DMS153 treated with DMSO at 0.1 percent for 48 hours (cell line): ENCODE measurements around the gene AMTN.
"Not testable (repeated sequence)": the region's sequence is repeated elsewhere in the genome, so short reads cannot be mapped to it uniquely, and the experiment has no call there.

Source experiments
- DNase-seq: peaks from one replicate; lab custom pipeline; 2025; ENCODE audit not compliant: unreplicated experiment; lab: John Stamatoyannopoulos, UW

AMTN gene, protein sequence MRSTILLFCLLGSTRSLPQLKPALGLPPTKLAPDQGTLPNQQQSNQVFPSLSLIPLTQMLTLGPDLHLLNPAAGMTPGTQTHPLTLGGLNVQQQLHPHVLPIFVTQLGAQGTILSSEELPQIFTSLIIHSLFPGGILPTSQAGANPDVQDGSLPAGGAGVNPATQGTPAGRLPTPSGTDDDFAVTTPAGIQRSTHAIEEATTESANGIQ

DNA sequence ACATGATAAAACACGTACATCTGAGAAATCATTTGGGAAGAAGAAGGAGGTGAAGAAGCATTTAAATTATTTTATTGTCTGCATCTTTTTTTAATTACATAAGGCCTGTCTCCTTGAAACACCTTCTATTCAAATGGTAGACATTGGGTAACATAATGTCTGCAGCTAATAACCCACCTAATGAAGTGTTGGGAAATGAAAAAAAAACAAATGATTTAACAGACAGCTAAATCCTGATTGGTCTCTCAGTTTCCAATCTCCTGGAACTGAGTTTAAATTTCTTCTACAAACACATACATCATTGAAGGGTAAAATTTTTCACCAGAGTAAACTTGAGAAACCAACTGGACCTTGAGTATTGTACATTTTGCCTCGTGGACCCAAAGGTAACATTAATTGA, at the start of gene AMTN:
AMTN (plus strand) TSS at position 301 of the 400 bp plus-strand sequence. CDS start 209 bp downstream, outside the sequence.
- DNase-seq = no peak

DNA sequence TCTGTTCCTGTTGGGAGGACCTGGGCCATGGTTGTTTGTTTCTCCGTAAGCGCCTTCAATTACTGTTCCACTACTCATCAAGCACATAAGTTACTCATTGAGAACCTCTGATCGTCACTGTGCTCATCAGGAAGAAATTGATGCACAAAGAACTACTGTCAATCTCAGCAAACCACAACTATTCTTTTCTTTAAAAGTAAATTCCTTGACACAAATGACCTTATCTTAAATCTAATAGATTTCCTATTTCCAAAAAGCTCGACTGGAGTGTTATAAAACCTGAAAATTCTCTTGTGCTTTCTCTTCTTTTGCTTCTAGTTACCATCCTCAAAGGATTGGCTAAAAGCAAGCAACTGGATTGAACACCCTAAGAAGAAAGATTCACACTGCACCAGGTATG, 46.5 kb upstream of the AMTN start, which contains the start of gene MUC7:
MUC7 (plus strand) TSS at position 301 of the 400 bp plus-strand sequence. CDS start 1,825 bp downstream, outside the sequence.
- DNase-seq = no peak

DNA sequence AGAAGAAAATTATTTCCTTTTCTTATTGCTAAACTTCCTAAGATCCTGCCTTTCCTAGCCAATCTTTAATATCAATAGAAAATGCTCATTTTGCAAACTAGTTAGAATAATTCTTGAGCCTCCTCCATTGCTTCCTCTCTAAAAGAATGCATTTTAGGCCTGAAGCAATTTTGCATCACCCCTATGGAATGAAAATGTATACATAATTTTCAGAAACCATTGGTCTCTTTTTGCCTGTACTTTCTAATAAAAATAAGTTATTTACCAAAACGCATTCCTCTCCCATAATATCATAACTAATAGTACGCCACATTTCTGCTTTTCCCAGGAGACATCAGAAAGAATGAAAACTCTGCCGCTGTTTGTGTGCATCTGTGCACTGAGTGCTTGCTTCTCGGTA, 44.7 kb upstream of the AMTN start:
- no peak for DNase-seq

DNA sequence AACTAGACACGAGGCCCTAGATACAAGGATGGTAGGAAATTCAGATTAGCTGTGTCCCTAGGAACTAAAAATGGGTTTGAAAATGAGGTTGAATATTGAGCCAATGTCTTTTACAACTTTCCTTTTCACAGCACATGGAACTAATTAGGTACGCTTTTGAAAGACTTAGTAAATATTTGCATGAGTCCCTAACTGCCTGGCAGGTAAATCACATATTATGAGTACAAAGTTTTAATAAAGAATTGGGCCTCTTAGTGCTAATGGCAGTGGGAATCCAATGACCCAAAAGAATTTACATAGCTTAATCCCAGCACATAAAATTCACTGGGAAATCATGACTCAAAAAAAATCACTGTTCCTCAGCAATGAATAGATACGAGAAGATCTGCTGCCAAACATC, 29.6 kb upstream of the AMTN start:
- no peak for DNase-seq

DNA sequence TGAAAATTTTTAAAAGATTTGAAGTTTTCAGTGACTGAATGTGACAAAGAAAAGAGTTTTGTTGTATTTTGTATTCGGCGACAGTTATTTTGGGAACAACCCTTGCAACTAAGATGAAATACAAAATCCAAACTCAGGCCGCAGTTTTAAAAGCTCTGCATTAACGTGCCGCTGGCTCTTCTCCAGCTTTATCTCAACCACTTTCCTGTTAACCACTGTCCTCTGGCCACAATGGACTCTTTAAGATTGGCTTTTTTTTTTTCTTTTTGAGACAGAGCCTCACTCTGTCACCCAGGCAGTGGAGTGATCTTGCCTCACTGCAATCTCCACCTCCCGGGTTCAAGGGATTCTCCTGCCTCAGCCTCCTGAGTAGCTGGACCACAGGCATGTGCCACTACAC, 22.1 kb upstream of the AMTN start:
- no peak for DNase-seq

DNA sequence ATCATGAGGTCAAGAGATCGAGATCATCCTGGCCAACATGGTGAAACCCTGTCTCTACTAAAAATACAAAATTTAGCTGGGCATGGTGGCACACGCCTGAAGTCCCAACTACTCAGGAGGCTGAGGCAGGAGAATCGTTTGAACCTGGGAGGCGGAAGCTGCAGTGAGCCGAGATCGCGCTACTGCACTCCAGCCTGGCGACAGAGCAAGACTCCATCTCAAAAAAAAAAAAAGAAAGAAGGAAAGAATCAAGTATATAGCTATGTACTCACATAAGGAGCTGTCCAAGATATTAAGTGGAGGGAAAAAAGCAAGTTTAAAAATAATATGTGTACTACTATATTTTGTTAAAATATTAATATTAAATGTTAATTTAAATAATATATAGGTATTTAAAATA, 16.5 kb upstream of the AMTN start:
- not testable (repeated sequence) for DNase-seq

DNA sequence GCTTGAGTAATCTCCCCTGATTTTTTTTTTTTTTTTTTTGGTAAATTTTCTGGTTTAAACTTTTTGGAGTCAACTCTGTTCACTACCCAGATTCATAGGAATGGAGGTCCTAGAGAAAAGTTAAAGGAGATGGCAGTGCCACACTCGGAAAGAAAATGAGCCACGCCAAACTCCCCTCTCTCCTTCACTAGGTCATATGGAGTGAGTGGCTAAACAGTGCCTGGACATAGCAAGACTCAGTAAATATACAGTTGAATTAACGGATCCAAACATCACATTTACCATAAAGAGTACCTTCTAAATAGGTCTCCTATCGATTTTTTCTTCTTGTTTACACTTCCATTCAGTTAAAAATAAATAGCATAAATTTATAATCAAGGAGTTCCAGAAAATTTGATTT, 13.6 kb upstream of the AMTN start:
- no peak for DNase-seq

DNA sequence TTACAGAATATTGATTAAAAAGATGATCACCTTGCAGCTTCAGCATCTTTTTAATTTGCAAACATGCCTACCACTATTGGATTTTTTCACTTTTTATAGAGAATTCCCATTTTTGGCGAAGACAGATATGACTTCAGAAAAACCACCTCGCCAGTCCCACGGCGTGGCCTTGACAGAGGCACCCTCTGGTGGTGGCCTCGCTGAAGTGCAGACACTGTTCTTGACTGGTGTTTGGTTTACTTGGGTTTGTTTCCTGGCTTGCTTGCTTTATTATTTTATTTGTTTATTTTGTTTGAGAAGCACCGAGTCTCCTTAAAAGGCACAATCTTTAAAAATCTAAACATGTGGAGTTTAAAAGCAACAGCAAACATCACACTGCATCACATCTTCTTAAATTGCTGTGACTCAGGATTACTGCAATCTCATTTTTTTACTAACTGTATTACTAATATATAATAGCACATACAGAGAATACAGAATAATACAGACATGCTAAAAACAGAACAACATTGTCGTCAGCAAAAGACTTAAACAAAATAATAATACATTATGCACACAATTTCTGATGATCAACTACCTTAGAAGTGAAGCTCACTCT, 13.1 kb upstream of the AMTN start:
- DNase-seq = peak; percentile 36

DNA sequence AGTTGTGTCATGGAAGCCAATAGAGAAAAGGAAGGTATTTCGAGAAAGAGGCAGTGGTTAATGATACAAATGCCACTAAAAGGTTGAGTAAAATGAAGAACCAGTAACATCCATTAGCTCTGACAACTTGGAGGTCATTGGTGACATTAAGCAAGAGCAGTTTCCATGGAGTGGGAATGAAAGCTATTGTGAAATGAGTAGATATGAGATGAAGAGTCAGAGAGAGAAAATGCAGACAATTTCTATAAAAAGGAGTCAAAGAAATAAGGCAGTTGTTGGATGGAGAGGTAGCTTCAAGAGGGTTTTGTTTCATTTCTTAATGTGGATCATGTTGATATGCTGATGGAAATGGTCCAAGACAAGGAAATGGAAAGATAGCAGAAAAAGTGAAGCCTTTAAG, 9.6 kb upstream of the AMTN start:
- DNase-seq = no peak

DNA sequence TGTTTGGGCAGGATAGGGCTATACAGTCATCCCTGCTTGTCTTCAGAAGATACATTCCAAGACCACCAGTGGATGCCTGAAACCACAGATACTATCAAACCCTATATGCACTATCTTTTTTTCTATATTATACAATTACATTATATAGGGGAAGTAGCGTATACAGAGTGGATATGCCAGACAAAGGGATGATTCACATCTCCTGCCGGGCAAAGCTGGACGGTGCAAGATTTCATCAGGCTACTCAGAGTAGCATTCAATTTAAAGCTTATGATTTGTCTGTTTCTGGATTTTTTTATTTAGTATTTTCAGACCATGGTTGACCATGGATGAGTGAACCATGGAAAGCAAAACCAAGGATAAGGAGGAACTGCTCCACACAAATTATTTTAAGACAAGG, 7.0 kb upstream of the AMTN start:
- no peak for DNase-seq

DNA sequence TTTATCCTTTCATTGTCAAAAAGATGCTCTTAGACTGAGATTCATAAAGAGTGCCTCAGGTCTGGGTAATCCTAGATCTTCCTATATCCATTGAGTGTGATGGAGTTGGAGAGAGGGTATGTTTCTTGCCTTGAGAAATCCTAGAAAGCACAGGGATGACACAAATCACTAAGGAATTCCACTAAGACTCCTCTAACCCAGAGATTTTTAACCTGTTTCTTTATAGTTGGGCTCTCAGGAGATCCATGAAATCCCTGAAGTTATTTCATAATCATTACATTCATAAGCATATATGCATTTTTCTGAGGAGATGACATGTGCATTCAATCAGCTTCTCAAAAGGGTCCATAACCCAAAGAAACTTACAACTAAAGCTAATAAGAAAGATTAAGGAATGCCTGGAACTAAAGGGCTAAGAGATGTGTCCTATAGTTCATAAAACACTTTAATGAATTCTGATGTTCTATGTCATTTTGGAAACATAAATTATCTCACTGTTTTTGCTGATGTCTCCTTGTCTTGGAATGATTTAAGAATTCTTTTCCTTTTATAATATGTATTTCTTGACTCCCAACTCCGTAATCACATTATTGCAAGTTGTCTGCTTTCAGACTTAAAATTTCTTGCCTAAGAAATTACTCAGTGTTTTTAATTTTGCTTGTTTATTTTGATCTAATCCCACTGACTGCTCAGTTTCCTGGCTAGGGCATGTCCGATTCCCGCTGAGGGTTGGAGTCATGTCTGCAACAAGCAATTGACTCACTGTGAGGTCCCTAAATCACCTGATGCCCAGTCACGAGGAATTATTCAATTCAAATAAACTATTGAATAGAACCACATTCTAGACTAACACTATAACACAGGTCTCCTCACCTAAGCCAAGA, 2.8 kb upstream of the AMTN start:
- no peak for DNase-seq

DNA sequence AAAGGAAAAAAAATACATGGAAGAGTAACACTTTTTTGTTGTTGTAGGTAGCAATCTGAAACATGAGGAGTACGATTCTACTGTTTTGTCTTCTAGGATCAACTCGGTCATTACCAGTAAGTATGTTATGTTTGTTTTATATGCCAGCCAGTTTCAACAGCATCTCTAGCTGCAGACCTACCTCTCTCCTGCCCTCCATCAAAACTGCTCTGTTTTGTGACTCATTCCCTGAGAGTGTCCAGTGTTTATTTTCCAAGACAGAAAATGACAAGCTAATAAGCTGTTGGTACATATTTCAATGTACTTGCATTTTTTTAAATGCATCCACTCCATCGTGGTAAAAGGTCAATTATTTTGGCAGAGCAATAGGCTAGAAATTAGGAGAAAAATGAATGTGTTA, 347 bp downstream of the AMTN start:
- no peak for DNase-seq

DNA sequence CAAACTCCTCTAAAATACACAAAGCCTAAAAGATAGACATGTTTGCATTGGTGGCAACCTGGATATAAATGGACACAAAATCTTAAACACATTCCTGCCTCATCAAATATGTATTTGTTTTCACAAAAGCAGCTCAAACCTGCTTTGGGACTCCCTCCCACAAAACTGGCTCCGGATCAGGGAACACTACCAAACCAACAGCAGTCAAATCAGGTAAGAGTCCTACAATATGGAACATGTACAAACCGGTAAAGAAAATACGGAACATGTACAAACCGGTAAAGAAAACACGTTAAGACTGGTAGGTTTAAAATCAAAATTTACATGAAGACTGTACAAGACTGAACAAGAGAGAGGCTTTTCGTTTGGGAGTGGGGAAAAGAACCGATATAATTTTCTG, 4.3 kb downstream of the AMTN start:
- no peak for DNase-seq

DNA sequence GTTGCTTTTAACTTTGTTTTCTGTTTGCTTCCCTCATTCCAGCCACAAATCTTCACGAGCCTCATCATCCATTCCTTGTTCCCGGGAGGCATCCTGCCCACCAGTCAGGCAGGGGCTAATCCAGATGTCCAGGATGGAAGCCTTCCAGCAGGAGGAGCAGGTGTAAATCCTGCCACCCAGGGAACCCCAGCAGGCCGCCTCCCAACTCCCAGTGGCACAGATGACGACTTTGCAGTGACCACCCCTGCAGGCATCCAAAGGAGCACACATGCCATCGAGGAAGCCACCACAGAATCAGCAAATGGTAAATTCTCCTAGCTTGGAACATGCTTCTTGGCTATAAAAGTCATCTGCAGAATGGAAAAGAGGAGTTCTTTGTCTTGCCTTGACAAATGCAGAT, 12.6 kb downstream of the AMTN start:
- DNase-seq = no peak

DNA sequence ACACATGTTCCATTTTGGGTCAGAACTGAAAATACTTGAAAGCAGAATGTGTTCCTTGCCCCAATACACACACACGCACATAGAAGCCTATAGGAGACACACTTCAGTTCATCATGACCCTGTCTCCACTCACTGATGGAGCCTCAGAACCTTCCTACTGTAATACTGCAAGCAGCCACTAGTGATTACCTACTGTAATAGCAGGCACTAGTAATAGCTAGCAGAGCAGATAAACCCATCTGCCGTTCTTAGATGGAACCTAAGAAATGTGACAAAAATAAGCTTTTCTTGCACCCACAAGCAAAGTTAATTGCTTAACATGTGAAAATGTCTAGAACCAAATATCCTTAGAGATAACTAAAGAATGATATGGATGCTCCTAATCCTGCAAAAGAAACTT, 13.6 kb downstream of the AMTN start:
- DNase-seq = no peak

DNA sequence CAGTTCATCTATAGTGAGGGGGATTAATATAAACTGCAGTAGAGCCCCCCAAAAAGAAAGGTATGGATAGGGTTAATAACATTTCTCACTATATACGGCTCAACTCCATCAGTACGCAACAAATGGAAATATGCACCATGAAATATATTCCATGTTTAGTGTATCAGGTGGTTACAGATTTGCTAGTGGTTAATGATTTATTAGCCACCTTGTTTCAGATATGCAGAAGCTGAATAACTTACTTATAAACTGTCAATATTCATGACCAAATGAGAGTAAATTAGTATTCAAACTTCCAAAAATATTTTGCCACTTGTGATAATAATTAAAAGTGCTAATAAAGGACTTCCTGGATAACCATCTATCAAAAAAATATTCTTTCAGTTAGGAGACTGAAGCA, 14.8 kb downstream of the AMTN start:
- DNase-seq = no peak

DNA sequence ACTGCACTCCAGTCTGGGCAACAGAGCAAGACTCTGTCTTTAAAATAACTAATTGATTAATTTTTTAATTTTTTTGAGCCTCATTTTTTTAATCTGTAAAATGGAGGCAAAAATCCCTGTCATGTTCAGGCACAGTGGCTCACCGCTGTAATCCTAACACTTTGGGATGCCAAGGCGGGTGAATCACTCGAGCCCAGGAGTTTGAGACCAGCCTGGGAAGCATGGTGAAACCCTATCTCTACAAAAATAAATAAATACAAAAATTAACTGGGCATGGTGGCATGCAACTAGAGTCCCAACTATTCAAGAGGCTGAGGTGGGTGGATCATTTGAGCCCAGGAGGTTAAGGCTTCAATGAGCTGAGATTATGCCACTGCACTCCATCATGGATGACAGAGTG, 15.4 kb downstream of the AMTN start:
- DNase-seq = no peak

DNA sequence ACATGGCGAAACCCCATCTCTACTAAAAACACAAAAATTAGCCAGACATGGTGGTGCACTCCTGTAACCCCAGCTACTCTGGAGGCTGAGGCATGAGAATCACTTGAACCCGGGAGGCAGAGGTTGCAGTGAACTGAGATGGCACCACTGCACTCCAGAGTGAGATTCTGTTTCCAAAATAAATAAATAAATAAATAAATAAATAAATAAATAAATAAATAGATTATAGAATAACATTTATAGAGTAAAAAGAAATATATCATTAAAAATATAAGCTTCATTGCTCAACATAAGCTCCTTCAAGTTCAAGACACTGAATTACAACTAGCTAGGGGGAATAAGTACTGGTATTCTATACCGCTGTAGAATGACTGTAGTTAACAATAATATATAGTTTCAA, 16.5 kb downstream of the AMTN start:
- not testable (repeated sequence) for DNase-seq

DNA sequence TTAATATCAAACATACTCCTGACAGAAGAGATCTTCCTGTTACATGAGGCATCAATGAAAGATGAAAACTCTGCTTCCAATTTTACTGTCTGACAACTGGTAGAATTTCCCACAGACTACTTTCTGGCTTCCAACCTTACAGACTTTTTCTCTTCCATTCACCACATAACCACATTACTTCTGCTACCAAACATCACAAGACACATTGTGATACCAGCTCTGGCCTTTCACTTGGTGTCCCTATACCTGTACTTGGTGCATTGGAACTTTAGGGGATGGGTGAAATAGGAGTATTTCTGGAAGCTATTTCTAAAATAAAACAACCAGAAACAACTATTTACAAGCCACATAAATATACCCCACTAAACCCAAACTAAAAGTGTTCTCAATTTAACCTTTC, 20.5 kb downstream of the AMTN start:
- no peak for DNase-seq

DNA sequence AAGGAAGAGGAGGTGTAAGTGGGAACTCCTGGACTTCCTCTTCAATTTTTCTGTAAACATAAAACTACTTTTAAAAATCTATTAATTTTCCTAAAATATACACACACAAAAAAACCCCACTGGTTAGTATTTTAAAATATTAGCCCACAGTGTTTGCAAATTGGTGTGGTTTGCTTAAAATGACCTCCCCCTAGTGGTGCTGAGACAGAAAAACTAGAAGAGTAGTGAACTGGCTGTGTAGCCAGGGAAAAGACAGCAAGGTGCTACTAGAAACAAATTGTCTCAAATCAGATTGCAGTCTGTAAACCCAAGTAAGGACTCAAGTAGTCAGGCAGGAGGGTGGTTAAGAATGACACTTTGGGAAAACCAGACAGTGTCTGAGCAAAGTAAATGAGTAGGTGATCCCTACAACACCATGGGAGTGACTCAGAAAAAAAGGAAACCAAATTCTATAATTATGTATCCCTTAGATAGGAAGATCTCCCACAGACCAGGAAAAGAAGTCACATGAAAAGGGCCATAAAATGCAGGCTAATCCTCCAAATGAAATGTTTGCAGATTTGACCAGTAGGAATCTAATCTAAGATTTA, 26.0 kb downstream of the AMTN start:
- peak; percentile 15 for DNase-seq

DNA sequence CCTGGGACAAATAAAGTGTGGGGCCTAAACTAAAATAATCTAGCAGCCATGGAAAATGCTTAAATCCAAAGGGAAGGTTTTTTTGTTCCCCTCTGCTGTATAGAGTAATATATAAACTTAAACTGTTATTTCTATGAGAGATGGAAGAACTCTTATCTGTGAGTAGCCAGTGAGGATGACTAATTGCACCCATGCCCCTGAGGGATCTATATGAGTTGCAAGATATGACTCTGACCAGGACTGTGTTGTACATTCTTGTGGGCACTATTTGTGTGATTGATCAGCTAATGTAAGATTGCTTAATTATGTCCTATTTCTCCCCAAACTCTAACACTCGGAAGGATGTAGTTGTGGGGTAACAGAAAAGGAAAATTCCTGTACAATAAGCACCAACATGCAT, 38.5 kb downstream of the AMTN start:
- DNase-seq = no peak
